HCT116 (cell line): ENCODE data around the gene APEX2. TPM values are rescaled to one million over a fixed set of nuclear protein-coding genes. Genes with fewer than 3 reads are reported as not detected.

Experiments
- ATAC-seq: fragments of 200-7000 bp; cut with Tn5 transposase; 2 replicates; pipeline ENCODE4 v1.9.1; 2020; ENCODE audit warnings: mild to moderate bottlenecking, moderate library complexity
- BruUV-seq: library from RNA; stranded (reverse); fragments of 400-500 nt; replicated peaks from 2 replicates; lab custom pipeline; 2021; lab: Mats Ljungman, UMichigan
- CTCF ChIA-PET: fragments of 300-600 bp; sonication (Branson Sonifier 250); formaldehyde crosslinking; loops from one replicate; lab custom pipeline; 2021; ENCODE audit warnings: antibody characterized with exemption; lab: Charles Lee
- POLR2A ChIA-PET: fragments of 300-600, 350-600 bp; sonication (Branson Sonifier 250); formaldehyde crosslinking; loops from one replicate; lab custom pipeline; 2021; ENCODE audit warnings: antibody characterized with exemption; lab: Charles Lee
- RAD21 ChIA-PET, 2 experiments: fragments of 300-600 bp; sonication (Branson Sonifier 250); formaldehyde crosslinking; loops; one replicate each; lab custom pipeline; 2023; ENCODE audit warnings: low total read pairs in 2 of 2; ENCODE audit not compliant: uncharacterized antibody in 2 of 2, unreplicated experiment in 2 of 2, low non-redundant PET in 1 of 2; lab: Charles Lee
- DNase-seq: peaks from one replicate; pipeline ENCODE4 v3.0.0-alpha.2; 2010; ENCODE audit warnings: low read depth, low spot score
- H2AFZ ChIP-seq: fragments of 200-600 bp; shearing (Covaris generic), sonication (generic); 2 replicates; pipeline ENCODE4 v1.6.1; 2017; ENCODE audit warnings: low read depth, mixed run types, mixed read lengths, antibody characterized with exemption, low read length; ENCODE audit not compliant: poor library complexity, severe bottlenecking
- H3K27ac ChIP-seq: 2 replicates; pipeline ENCODE4 v1.5.1; 2012; ENCODE audit warnings: low read depth, low read length
- H3K27me3 ChIP-seq: fragments of 200-600 bp; sonication (generic); 2 replicates; pipeline ENCODE4 v1.6.1; 2016; ENCODE audit warnings: mixed run types, low read length, mixed read lengths; ENCODE audit not compliant: insufficient read depth
- H3K36me3 ChIP-seq, 2 experiments: fragments of 200-500 bp in 1 of 2; fragments of 200-600 bp in 1 of 2; sonication (Bioruptor generic) in 1 of 2; sonication (generic) in 1 of 2; 2 replicates each; pipeline versions ENCODE4 v1.5.1 to v1.6.1; 2014 to 2016; ENCODE audit warnings: low read length in 2 of 2, inconsistent platforms in 1 of 2, mixed read lengths in 1 of 2, mixed run types in 1 of 2; ENCODE audit not compliant: insufficient read depth in 2 of 2, control insufficient read depth in 1 of 2
- H3K4me1 ChIP-seq, 2 experiments: fragments of 200-600 bp in 1 of 2; sonication (generic) in 1 of 2; 2 replicates each; pipeline versions ENCODE4 v1.5.1 to v1.6.1; 2012 to 2017; ENCODE audit warnings: low read length in 2 of 2, inconsistent platforms in 1 of 2, mild to moderate bottlenecking in 1 of 2, mixed read lengths in 1 of 2, mixed run types in 1 of 2, moderate library complexity in 1 of 2; ENCODE audit not compliant: insufficient read depth in 2 of 2, control insufficient read depth in 1 of 2
- H3K4me2 ChIP-seq: fragments of 200-600 bp; sonication (generic); 2 replicates; pipeline ENCODE4 v1.6.1; 2017; ENCODE audit warnings: mixed run types, low read length, mixed read lengths
- H3K4me3 ChIP-seq, 2 experiments: fragments of 200-600 bp in 1 of 2; sonication (generic) in 1 of 2; replicated peaks in 1 of 2; 2 replicates each; pipeline ENCODE4 v1.5.1; 2011 to 2016; ENCODE audit warnings: low read length in 2 of 2, control low read depth in 1 of 2, low read depth in 1 of 2, mild to moderate bottlenecking in 1 of 2, mixed read lengths in 1 of 2, mixed run types in 1 of 2
- H3K79me2 ChIP-seq: fragments of 200-600 bp; sonication (generic); 2 replicates; pipeline ENCODE4 v1.6.1; 2017; ENCODE audit warnings: mild to moderate bottlenecking, mixed run types, low read length, moderate library complexity, mixed read lengths; ENCODE audit not compliant: insufficient read depth
- H3K9ac ChIP-seq: fragments of 200-600 bp; sonication (generic); 2 replicates; pipeline ENCODE4 v1.6.1; 2016; ENCODE audit warnings: low read length, mixed read lengths
- H3K9me2 ChIP-seq: fragments of 200-600 bp; sonication (generic), shearing (Covaris generic); 2 replicates; pipeline ENCODE4 v1.6.1; 2017; ENCODE audit warnings: mixed run types, mild to moderate bottlenecking, moderate library complexity; ENCODE audit not compliant: insufficient read depth
- H3K9me3 ChIP-seq, 2 experiments: fragments of 200-500 bp in 1 of 2; fragments of 200-600 bp in 1 of 2; sonication (Bioruptor generic) in 1 of 2; sonication (generic) in 1 of 2; 2 replicates each; pipeline ENCODE4 v1.6.1; 2014 to 2017; ENCODE audit warnings: low read length in 2 of 2, mixed read lengths in 2 of 2, inconsistent platforms in 1 of 2, low read depth in 1 of 2, mild to moderate bottlenecking in 1 of 2, mixed run types in 1 of 2, moderate library complexity in 1 of 2; ENCODE audit not compliant: control insufficient read depth in 1 of 2, insufficient read depth in 1 of 2
- H4K20me1 ChIP-seq: fragments of 200-600 bp; sonication (generic), shearing (Covaris generic); 2 replicates; pipeline ENCODE4 v1.6.1; 2017; ENCODE audit warnings: mixed run types, mild to moderate bottlenecking, moderate library complexity; ENCODE audit not compliant: insufficient read depth
- CBX3 ChIP-seq: IDR thresholded peaks from 2 replicates; pipeline ENCODE4 v1.6.1; 2012; ENCODE audit warnings: low read depth
- CEBPB ChIP-seq: IDR thresholded peaks from 2 replicates; pipeline ENCODE4 v1.6.1; 2012; ENCODE audit warnings: low read depth
- CTCF ChIP-seq, 3 experiments: fragments of 200-600 bp in 1 of 3; sonication (generic) in 1 of 3; IDR thresholded peaks in 2 of 3; conservative IDR thresholded peaks in 1 of 3; 2 replicates each; pipeline ENCODE4 v1.5.1; 2012 to 2017; ENCODE audit warnings: low read depth in 2 of 3, low read length in 2 of 3, antibody characterized with exemption in 1 of 3, borderline replicate concordance in 1 of 3, control low read depth in 1 of 3, mild to moderate bottlenecking in 1 of 3, mixed read lengths in 1 of 3, mixed run types in 1 of 3, moderate library complexity in 1 of 3; ENCODE audit not compliant: insufficient read depth in 1 of 3
- ELF1 ChIP-seq: IDR thresholded peaks from 2 replicates; pipeline ENCODE4 v1.6.1; 2012; ENCODE audit warnings: low read depth, borderline replicate concordance
- EZH2 ChIP-seq: fragments of 200-600 bp; sonication (generic); IDR thresholded peaks from 2 replicates; pipeline ENCODE4 v1.6.1; 2017; ENCODE audit warnings: antibody characterized with exemption, mixed run types
- EZH2phosphoT487 ChIP-seq: fragments of 200-600 bp; IDR thresholded peaks from 2 replicates; pipeline ENCODE4 v1.6.1; 2018; ENCODE audit warnings: antibody characterized with exemption, borderline replicate concordance
- FOSL1 ChIP-seq: IDR thresholded peaks from 2 replicates; pipeline ENCODE4 v1.6.1; 2012; ENCODE audit warnings: low read depth
- MAX ChIP-seq: IDR thresholded peaks from 2 replicates; pipeline ENCODE4 v1.6.1; 2012
- SIN3A ChIP-seq: IDR thresholded peaks from 2 replicates; pipeline ENCODE4 v1.6.1; 2012; ENCODE audit warnings: low read depth
- SP1 ChIP-seq: IDR thresholded peaks from 2 replicates; pipeline ENCODE4 v1.6.1; 2012; ENCODE audit warnings: low read depth
- SRF ChIP-seq: IDR thresholded peaks from 2 replicates; pipeline ENCODE4 v1.6.1; 2012; ENCODE audit warnings: low read depth
- YY1 ChIP-seq: IDR thresholded peaks from 2 replicates; pipeline ENCODE4 v1.6.1; 2011; ENCODE audit warnings: low read length, low read depth, moderate library complexity, mild to moderate bottlenecking; ENCODE audit not compliant: insufficient replicate concordance; ENCODE audit errors: extremely low read depth
- ZFX ChIP-seq: fragments of 450-650 bp; IDR thresholded peaks from 2 replicates; pipeline ENCODE4 v1.6.1; 2017
- intact Hi-C: fragments of 100-400 bp; cut with micrococcal nuclease; formaldehyde crosslinking; loops from 2 replicates; pipeline ENCODE4 v1.10.0; 2022
- total RNA-seq: library from RNA; stranded (reverse); gene quantifications from one replicate; pipeline ENCODE4 v1.2.1, GENCODE V29; 2021; ENCODE audit not compliant: unreplicated experiment
- TF ChIP-seq, protein P1 (sequence below): IDR thresholded peaks from 2 replicates; pipeline ENCODE4 v1.6.1; 2011; ENCODE audit warnings: mild to moderate bottlenecking, low read length, moderate library complexity; ENCODE audit not compliant: insufficient replicate concordance; ENCODE audit errors: extremely low read depth

Gene APEX2
- total RNA-seq, 1 experiment from 2014 or later, result 28.2 TPM

DNA sequence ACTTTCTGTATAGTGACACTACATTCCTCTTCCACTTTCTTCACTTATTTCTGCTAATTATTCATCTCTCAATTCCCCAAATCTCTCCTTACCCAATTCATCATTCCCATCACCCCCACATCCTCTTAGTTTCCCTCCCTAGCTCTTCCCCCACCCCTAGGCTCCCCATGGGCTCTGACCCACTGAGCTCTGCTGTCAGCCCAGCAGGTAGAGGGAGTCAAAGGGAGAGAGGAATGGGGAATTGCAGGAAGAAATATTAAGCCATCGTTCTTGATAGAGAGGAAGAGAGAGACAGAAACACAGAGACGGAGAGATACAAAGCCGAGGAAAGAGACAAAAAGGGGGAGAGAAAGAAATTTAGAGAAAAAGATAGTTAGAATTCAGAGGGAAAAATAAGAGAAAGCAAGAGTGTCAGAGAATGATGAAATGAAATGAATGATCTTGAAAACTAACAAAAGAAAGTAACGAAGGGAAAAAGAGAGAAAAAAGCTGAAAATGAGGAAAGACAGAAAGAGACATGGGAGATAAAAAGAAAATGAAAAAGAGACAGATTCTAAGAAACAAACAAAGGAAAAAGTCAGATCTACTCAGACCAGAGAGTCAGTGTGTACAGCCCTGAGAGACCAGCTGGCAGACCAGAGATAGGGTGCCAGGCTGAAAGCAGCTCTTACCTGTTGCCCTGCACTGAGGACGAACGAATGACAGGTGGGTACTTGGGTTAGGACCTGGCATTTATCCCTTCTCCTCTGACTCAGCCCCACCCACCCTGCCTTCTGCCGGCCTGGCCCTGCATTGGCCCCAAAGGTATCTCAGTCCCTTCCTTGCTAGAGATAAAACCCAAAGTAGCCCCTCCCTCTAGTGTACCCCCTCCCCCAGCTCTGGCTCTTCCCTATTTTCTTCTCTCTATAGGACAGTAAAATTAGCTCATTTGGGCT lies 30.4 kb downstream of the APEX2 start, which contains the start of gene ALAS2:
Gene ALAS2, minus strand, starts transcription at position 707 of the 935 bp plus-strand sequence. CDS start 4,977 bp downstream, outside the sequence.
- no peak within 1 kb of the TSS for H2AFZ ChIP-seq
- no peak within 1 kb of the TSS for H3K4me3 ChIP-seq
- H3K79me2 ChIP-seq, result no peaks in the 10 kb centered on the region
- no peaks in the 10 kb centered on the region for H3K36me3 ChIP-seq
- no peaks in the 10 kb centered on the region for H3K9me2 ChIP-seq
- ChIA-PET CTCF (no interaction called here), POLR2A (no interaction called here), RAD21 (no interaction called here)
- H3K9ac ChIP-seq, result no peak within 1 kb of the TSS
- H3K4me1 ChIP-seq, result peaks cover 0 to 6% of the 10 kb centered on the region in 2 experiments; a peak in 1 of 4 replicates
- DNase-seq, result no peak
- H4K20me1 ChIP-seq, result no peaks in the 10 kb centered on the region
- no peak for ATAC-seq
- intact Hi-C loops, result no loop called here
- H3K27ac ChIP-seq, result no peak within 1 kb of the TSS
- H3K27me3 ChIP-seq, result no peaks in the 10 kb centered on the region
- H3K9me3 ChIP-seq, result no peaks in the 10 kb centered on the region
- no peak for TF ChIP-seq CTCF (IDR thresholded peaks at IDR 0.05 in 2 of 3, conservative IDR thresholded peaks at IDR 0.05 in 1 of 3; ENCODE audit: borderline replicate concordance in 1 of 3, insufficient read depth in 1 of 3, low read depth in 2 of 3, low read length in 2 of 3)
- no peak for TF ChIP-seq EZH2phosphoT487
- no peak for TF ChIP-seq MAX
- TF ChIP-seq EZH2, result no peak
- TF ChIP-seq, protein P1, sequence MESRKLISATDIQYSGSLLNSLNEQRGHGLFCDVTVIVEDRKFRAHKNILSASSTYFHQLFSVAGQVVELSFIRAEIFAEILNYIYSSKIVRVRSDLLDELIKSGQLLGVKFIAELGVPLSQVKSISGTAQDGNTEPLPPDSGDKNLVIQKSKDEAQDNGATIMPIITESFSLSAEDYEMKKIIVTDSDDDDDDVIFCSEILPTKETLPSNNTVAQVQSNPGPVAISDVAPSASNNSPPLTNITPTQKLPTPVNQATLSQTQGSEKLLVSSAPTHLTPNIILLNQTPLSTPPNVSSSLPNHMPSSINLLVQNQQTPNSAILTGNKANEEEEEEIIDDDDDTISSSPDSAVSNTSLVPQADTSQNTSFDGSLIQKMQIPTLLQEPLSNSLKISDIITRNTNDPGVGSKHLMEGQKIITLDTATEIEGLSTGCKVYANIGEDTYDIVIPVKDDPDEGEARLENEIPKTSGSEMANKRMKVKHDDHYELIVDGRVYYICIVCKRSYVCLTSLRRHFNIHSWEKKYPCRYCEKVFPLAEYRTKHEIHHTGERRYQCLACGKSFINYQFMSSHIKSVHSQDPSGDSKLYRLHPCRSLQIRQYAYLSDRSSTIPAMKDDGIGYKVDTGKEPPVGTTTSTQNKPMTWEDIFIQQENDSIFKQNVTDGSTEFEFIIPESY, result no peak
- no peak for TF ChIP-seq ZFX
- TF ChIP-seq FOSL1, result no peak
- TF ChIP-seq CBX3, result no peak
- TF ChIP-seq ELF1, result no peak
- TF ChIP-seq SRF, result no peak
- no peak for TF ChIP-seq SP1
- no peak for TF ChIP-seq SIN3A
- no peak for TF ChIP-seq YY1
- TF ChIP-seq CEBPB, result no peak
- TF ChIP-seq, all 23 proteins: peak for 0
- H3K4me2 ChIP-seq, result no peak within 1 kb of the TSS
- no TSS peak for BruUV-seq
